HG03558 (cell line): Measurements from ENCODE around the gene HNRNPC.
"Not testable (repeated sequence)": the region's sequence is repeated elsewhere in the genome, so short reads cannot be mapped to it uniquely, and the experiment has no call there.

Experiments used
- ATAC-seq: cut with Tn5 transposase; IDR thresholded peaks from one replicate; pipeline ENCODE4 v1.9.1; 2021; ENCODE audit warnings: moderate number of reproducible peaks; ENCODE audit not compliant: unreplicated experiment; ENCODE audit errors: extremely low read depth

HNRNPC gene

GRCh38 chr14:21269252-21270046 is at the start of gene HNRNPC:
Gene HNRNPC, minus strand, starts transcription at chr14:21269442. Its CDS starts 35,249 bp downstream, at chr14:21234193.
- peak; percentile 85 for ATAC-seq

- ATAC-seq, result no peak
These were observed 48.2 kb upstream of the HNRNPC start for GRCh38 chr14:21317398-21317797.

- no peak for ATAC-seq
These were observed 44.3 kb upstream of the HNRNPC start for GRCh38 chr14:21313512-21313911.

GRCh38 chr14:21311614-21312013 is 42.4 kb upstream of the HNRNPC start:
- ATAC-seq, result no peak

- no peak for ATAC-seq
These were observed 40.7 kb upstream of the HNRNPC start for GRCh38 chr14:21309956-21310355.

- no peak for ATAC-seq
These were observed 40.0 kb upstream of the HNRNPC start for GRCh38 chr14:21309238-21309636.

GRCh38 chr14:21308479-21309237 is 39.4 kb upstream of the HNRNPC start:
- peak; percentile 62 for ATAC-seq

GRCh38 chr14:21308132-21308478 is 38.9 kb upstream of the HNRNPC start:
- no peak for ATAC-seq

GRCh38 chr14:21307637-21308036 is 38.4 kb upstream of the HNRNPC start:
- no peak for ATAC-seq

GRCh38 chr14:21302836-21303140 is 33.5 kb upstream of the HNRNPC start:
- ATAC-seq, result not testable (repeated sequence)

- ATAC-seq, result no peak
These were observed 33.0 kb upstream of the HNRNPC start for GRCh38 chr14:21302013-21302835.

- no peak for ATAC-seq
These were observed 31.6 kb upstream of the HNRNPC start for GRCh38 chr14:21300892-21301291.

GRCh38 chr14:21299562-21300130 is 30.4 kb upstream of the HNRNPC start:
- no peak for ATAC-seq

- ATAC-seq, result no peak
These were observed 29.1 kb upstream of the HNRNPC start for GRCh38 chr14:21298358-21298757.

GRCh38 chr14:21294026-21294425 is 24.8 kb upstream of the HNRNPC start:
- not testable (repeated sequence) for ATAC-seq

- no peak for ATAC-seq
These were observed 17.9 kb upstream of the HNRNPC start for GRCh38 chr14:21287168-21287567.

GRCh38 chr14:21286516-21286915 is 17.3 kb upstream of the HNRNPC start:
- not testable (repeated sequence) for ATAC-seq

GRCh38 chr14:21281917-21282316 is 12.7 kb upstream of the HNRNPC start:
- ATAC-seq, result not testable (repeated sequence)

GRCh38 chr14:21279783-21280182 is 10.5 kb upstream of the HNRNPC start, which contains the start of gene RPGRIP1:
Gene RPGRIP1, plus strand, starts transcription at chr14:21280083. Its CDS starts 7,894 bp downstream, at chr14:21287977.
- ATAC-seq, result no peak

- no peak for ATAC-seq
These were observed 9.4 kb upstream of the HNRNPC start for GRCh38 chr14:21278632-21279031.
